DOHH2 (cell line): ENCODE results near the gene ATP2B3.

Source experiments
- CTCF ChIP-seq: fragments of 200-600 bp; sonication (generic); IDR thresholded peaks from one replicate; pipeline ENCODE4 v1.5.1; 2014; ENCODE audit warnings: antibody characterized with exemption, mild to moderate bottlenecking, low read depth, low read length; ENCODE audit not compliant: poor library complexity, severe bottlenecking
- EZH2phosphoT487 ChIP-seq: fragments of 200-600 bp; sonication (generic); IDR thresholded peaks from 2 replicates; pipeline ENCODE4 v1.6.1; 2017; ENCODE audit warnings: borderline replicate concordance, mild to moderate bottlenecking, antibody characterized with exemption, low read length, moderate library complexity, mixed read lengths

GRCh38 chrX:153627675-153628111 is 110.3 kb downstream of the ATP2B3 start:
- TF ChIP-seq CTCF (no peak), EZH2phosphoT487 (no peak)
